Neural cell (in vitro differentiated cells): ENCODE data around the gene KCTD16. TPM values are rescaled to one million over a fixed set of nuclear protein-coding genes. Genes with fewer than 3 reads are reported as not detected.

Experiments used
- H2AFZ ChIP-seq: fragments of 200-600, 300-800 bp; sonication (generic), shearing (Covaris generic); 2 replicates; pipeline ENCODE4 v1.6.0; 2014; ENCODE audit warnings: low read depth, mild to moderate bottlenecking, antibody characterized with exemption, low read length, moderate library complexity
- H3F3A ChIP-seq: fragments of 200-600 bp; shearing (Covaris generic); 2 replicates; pipeline ENCODE4 v1.6.1; 2016; ENCODE audit warnings: mild to moderate bottlenecking, moderate library complexity, mixed read lengths, antibody characterized with exemption, low read length; ENCODE audit not compliant: insufficient read depth, poor library complexity, severe bottlenecking
- H3K27ac ChIP-seq: fragments of 200-600, 300-800 bp; sonication (generic), shearing (Covaris generic); 2 replicates; pipeline ENCODE4 v1.5.1; 2014; ENCODE audit warnings: mild to moderate bottlenecking, low read length, moderate library complexity
- H3K27me3 ChIP-seq: fragments of 300-800, 200-600 bp; sonication (generic), shearing (Covaris generic); 2 replicates; pipeline ENCODE4 v1.6.0; 2014; ENCODE audit warnings: mild to moderate bottlenecking, low read depth, low read length, moderate library complexity; ENCODE audit not compliant: insufficient read depth
- H3K36me3 ChIP-seq: fragments of 300-800, 200-600 bp; sonication (generic), shearing (Covaris generic); 2 replicates; pipeline ENCODE4 v1.5.1; 2014; ENCODE audit warnings: mild to moderate bottlenecking, antibody characterized with exemption, low read length, moderate library complexity; ENCODE audit not compliant: insufficient read depth
- H3K4me2 ChIP-seq: fragments of 300-800, 200-600 bp; sonication (generic), shearing (Covaris generic); 2 replicates; pipeline ENCODE4 v1.6.0; 2014; ENCODE audit warnings: mild to moderate bottlenecking, low read length
- H3K4me3 ChIP-seq: fragments of 300-800, 200-600 bp; sonication (generic), shearing (Covaris generic); 2 replicates; pipeline ENCODE4 v1.5.1; 2014; ENCODE audit warnings: mild to moderate bottlenecking, low read length, moderate library complexity
- H3K79me2 ChIP-seq: fragments of 200-600 bp; shearing (Covaris generic); replicated peaks from 2 replicates; pipeline ENCODE4 v1.6.0; 2014; ENCODE audit warnings: mild to moderate bottlenecking, low read length, moderate library complexity; ENCODE audit not compliant: insufficient read depth
- H3K9ac ChIP-seq: fragments of 300-800, 200-600 bp; sonication (generic), shearing (Covaris generic); 2 replicates; pipeline ENCODE4 v1.6.1; 2016; ENCODE audit warnings: mild to moderate bottlenecking, low read length, mixed read lengths
- H3K9me2 ChIP-seq: fragments of 200-600 bp; shearing (Covaris generic); 2 replicates; pipeline ENCODE4 v1.6.1; 2016; ENCODE audit warnings: mild to moderate bottlenecking, low read length, mixed read lengths; ENCODE audit not compliant: insufficient read depth
- H3K9me3 ChIP-seq: fragments of 200-600, 300-800 bp; sonication (generic), shearing (Covaris generic); 2 replicates; pipeline ENCODE4 v1.6.1; 2016; ENCODE audit warnings: mild to moderate bottlenecking, mixed run types, low read length, moderate library complexity, mixed read lengths
- H4K20me1 ChIP-seq: fragments of 200-600 bp; shearing (Covaris generic); 2 replicates; pipeline ENCODE4 v1.6.1; 2016; ENCODE audit warnings: mild to moderate bottlenecking, mixed run types; ENCODE audit not compliant: insufficient read depth
- CTCF ChIP-seq: fragments of 450-650 bp; IDR thresholded peaks from 2 replicates; pipeline ENCODE4 v1.5.1; 2014; ENCODE audit warnings: antibody characterized with exemption, mild to moderate bottlenecking, moderate library complexity; ENCODE audit not compliant: poor library complexity, severe bottlenecking
- EP300 ChIP-seq: fragments of 450-650 bp; conservative IDR thresholded peaks from 2 replicates; pipeline ENCODE4 v1.6.1; 2014; ENCODE audit warnings: antibody characterized with exemption, mild to moderate bottlenecking, moderate library complexity; ENCODE audit not compliant: poor library complexity, severe bottlenecking
- EZH2 ChIP-seq: fragments of 200-600, 300-800 bp; shearing (Covaris generic), sonication (generic); IDR thresholded peaks from 2 replicates; pipeline ENCODE4 v1.6.1; 2014; ENCODE audit warnings: antibody characterized with exemption, low read length, borderline replicate concordance, mild to moderate bottlenecking; ENCODE audit not compliant: insufficient read depth, poor library complexity, severe bottlenecking
- MXI1 ChIP-seq: fragments of 450-650 bp; conservative IDR thresholded peaks from 2 replicates; pipeline ENCODE4 v1.6.1; 2014; ENCODE audit warnings: antibody characterized with exemption, mild to moderate bottlenecking; ENCODE audit not compliant: poor library complexity, severe bottlenecking
- POLR2AphosphoS5 ChIP-seq: IDR thresholded peaks from 2 replicates; pipeline ENCODE4 v1.6.1; 2012
- RAD21 ChIP-seq: fragments of 450-650 bp; conservative IDR thresholded peaks from 2 replicates; pipeline ENCODE4 v1.6.1; 2014; ENCODE audit warnings: antibody characterized with exemption, mild to moderate bottlenecking, moderate library complexity
- REST ChIP-seq: IDR thresholded peaks from 2 replicates; pipeline ENCODE4 v1.6.1; 2012; ENCODE audit warnings: borderline replicate concordance
- SMC3 ChIP-seq: fragments of 450-650 bp; conservative IDR thresholded peaks from 2 replicates; pipeline ENCODE4 v1.6.1; 2014; ENCODE audit warnings: antibody characterized with exemption, mild to moderate bottlenecking, moderate library complexity; ENCODE audit not compliant: poor library complexity
- TAF1 ChIP-seq: IDR thresholded peaks from 2 replicates; pipeline ENCODE4 v1.6.1; 2012; ENCODE audit warnings: low read depth
- polyA plus RNA-seq: library from polyadenylated mRNA; depleted of rRNA; stranded (reverse); fragments of >200 nt; gene quantifications from 2 replicates; pipeline ENCODE4 v1.2.3, GENCODE V29; 2014

The KCTD16 gene
- polyA plus RNA-seq, 1 donor from 2014 or later, result 7.1 TPM

DNA sequence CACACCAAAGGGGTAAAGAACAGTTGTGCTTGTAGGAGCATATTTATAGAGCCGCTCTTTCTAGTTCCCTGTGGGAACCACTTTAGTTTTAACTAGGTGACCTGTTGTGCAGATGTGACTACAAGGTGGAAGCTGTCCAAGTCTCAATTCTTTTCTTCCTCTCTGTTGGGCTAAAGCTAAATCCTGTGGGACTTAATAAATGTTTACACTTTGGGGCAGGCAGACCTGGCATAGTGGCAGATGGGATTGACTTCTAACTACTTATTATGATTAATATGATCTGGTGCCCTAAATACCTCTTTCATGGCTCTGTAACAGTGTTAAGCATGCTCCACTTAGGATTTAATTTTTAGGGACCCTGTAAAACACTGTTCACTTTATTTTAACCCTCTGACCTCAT is 265.3 kb downstream of the KCTD16 start:
- Histone ChIP-seq H3K27ac (no peak overlapping the region), H3K4me3 (no peak overlapping the region), H3K36me3 (no peaks in the 10 kb centered on the region), H3K4me2 (no peak overlapping the region), H4K20me1 (no peaks in the 10 kb centered on the region), H3F3A (no peaks in the 10 kb centered on the region), H3K9me2 (no peaks in the 10 kb centered on the region), H3K9me3 (no peaks in the 10 kb centered on the region), H3K79me2 (no peaks in the 10 kb centered on the region), H3K9ac (no peak overlapping the region), H2AFZ (no peak overlapping the region), H3K27me3 (no peaks in the 10 kb centered on the region)
- TF ChIP-seq SMC3, result no peak
- no peak for TF ChIP-seq EP300
- TF ChIP-seq POLR2AphosphoS5, result no peak
- no peak for TF ChIP-seq MXI1
- no peak for TF ChIP-seq CTCF
- no peak for TF ChIP-seq RAD21
- TF ChIP-seq REST, result no peak
- TF ChIP-seq EZH2, result no peak
- no peak for TF ChIP-seq TAF1

DNA sequence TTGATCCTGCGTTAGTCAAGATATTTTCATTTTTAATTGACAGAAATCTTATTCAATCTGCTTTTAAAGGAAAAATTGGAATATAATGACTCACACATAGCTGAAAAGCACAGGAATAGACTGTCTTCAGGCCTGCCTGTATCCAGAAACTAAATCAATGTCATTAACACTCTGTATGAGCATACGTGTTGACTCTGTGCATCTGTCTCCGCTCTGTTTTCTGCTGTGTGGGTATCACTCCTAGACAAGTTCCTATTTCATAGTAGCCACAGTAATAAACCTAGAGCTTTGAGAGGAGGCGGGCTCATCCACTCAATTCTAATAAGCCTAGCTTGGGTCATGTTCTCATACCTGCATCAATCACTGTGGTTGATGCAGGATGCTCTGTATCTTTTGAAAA is 267.6 kb downstream of the KCTD16 start:
- no peaks in the 10 kb centered on the region for H3K36me3 ChIP-seq
- no peaks in the 10 kb centered on the region for H3K79me2 ChIP-seq
- H4K20me1 ChIP-seq, result no peaks in the 10 kb centered on the region
- no peak overlapping the region for H2AFZ ChIP-seq
- no peak overlapping the region for H3K9ac ChIP-seq
- no peaks in the 10 kb centered on the region for H3K27me3 ChIP-seq
- H3F3A ChIP-seq, result no peaks in the 10 kb centered on the region
- no peaks in the 10 kb centered on the region for H3K9me2 ChIP-seq
- H3K4me3 ChIP-seq, result no peak overlapping the region
- no peak overlapping the region for H3K4me2 ChIP-seq
- TF ChIP-seq RAD21 (no peak), EZH2 (no peak), CTCF (no peak), SMC3 (no peak), EP300 (no peak), MXI1 (no peak), REST (no peak), TAF1 (no peak), POLR2AphosphoS5 (no peak)
- H3K9me3 ChIP-seq, result no peaks in the 10 kb centered on the region
- H3K27ac ChIP-seq, result no peak overlapping the region
